PC-3 (cell line): ENCODE measurements around the gene DRG2. TPM values are rescaled to one million over a fixed set of nuclear protein-coding genes. Genes with fewer than 3 reads are reported as not detected.

Experiments used
- ATAC-seq: fragments of 200-7000 bp; cut with Tn5 transposase; 2 replicates; pipeline ENCODE4 v1.9.1; 2020; ENCODE audit warnings: mild to moderate bottlenecking, moderate library complexity
- BruUV-seq: library from RNA; stranded (reverse); fragments of 400-500 nt; replicated peaks from 2 replicates; lab custom pipeline; 2021; lab: Mats Ljungman, UMichigan
- CTCF ChIA-PET: fragments of 300-600 bp; sonication (Branson Sonifier 250); formaldehyde crosslinking; loops from one replicate; lab custom pipeline; 2022; ENCODE audit warnings: antibody characterized with exemption; lab: Charles Lee
- POLR2A ChIA-PET: fragments of 300-600 bp; sonication (Branson Sonifier 250); formaldehyde crosslinking; loops from one replicate; lab custom pipeline; 2022; ENCODE audit warnings: antibody characterized with exemption; ENCODE audit not compliant: unreplicated experiment; lab: Charles Lee
- DNase-seq: peaks from one replicate; pipeline ENCODE4 v3.0.0-alpha.2; 2015
- H2AFZ ChIP-seq: fragments of 300-600 bp; sonication (generic); 2 replicates; pipeline ENCODE4 v1.6.0; 2016; ENCODE audit warnings: antibody characterized with exemption, low read length
- H3F3A ChIP-seq: fragments of 300-600 bp; sonication (generic); one replicate; pipeline ENCODE4 v1.6.0; 2017; ENCODE audit warnings: antibody characterized with exemption, low read length, control low read depth, mild to moderate bottlenecking; ENCODE audit not compliant: unreplicated experiment
- H3K27ac ChIP-seq: fragments of 300-600 bp; sonication (generic); 2 replicates; pipeline ENCODE4 v1.5.1; 2016; ENCODE audit warnings: mild to moderate bottlenecking, low read length
- H3K27me3 ChIP-seq: fragments of 300-600 bp; sonication (generic); 2 replicates; pipeline ENCODE4 v1.6.1; 2016; ENCODE audit warnings: low read length, mixed read lengths
- H3K36me3 ChIP-seq: fragments of 300-600 bp; sonication (generic); 2 replicates; pipeline ENCODE4 v1.6.1; 2016; ENCODE audit warnings: low read depth, mixed run types, low read length, mixed read lengths
- H3K4me1 ChIP-seq: fragments of 300-600 bp; sonication (generic); 2 replicates; pipeline ENCODE4 v1.5.1; 2016; ENCODE audit warnings: low read length; ENCODE audit not compliant: insufficient read depth
- H3K4me2 ChIP-seq: fragments of 300-600 bp; sonication (generic); 2 replicates; pipeline ENCODE4 v1.6.0; 2016; ENCODE audit warnings: low read length
- H3K4me3 ChIP-seq: fragments of 300-600 bp; sonication (generic); 2 replicates; pipeline ENCODE4 v1.5.1; 2016; ENCODE audit warnings: mild to moderate bottlenecking, low read length, mixed read lengths
- H3K79me2 ChIP-seq: fragments of 300-600 bp; sonication (generic); 2 replicates; pipeline ENCODE4 v1.6.1; 2017; ENCODE audit warnings: low read length, mixed read lengths
- H3K9ac ChIP-seq: fragments of 300-600 bp; sonication (generic); 2 replicates; pipeline ENCODE4 v1.6.0; 2016; ENCODE audit warnings: mild to moderate bottlenecking, low read length
- H3K9me2 ChIP-seq: fragments of 300-600 bp; sonication (generic); replicated peaks from 2 replicates; pipeline ENCODE4 v1.6.1; 2016; ENCODE audit warnings: mixed run types, low read length, mixed read lengths
- H3K9me3 ChIP-seq: fragments of 300-600 bp; sonication (generic); 2 replicates; pipeline ENCODE4 v1.6.1; 2016; ENCODE audit warnings: low read length, mixed read lengths
- H4K20me1 ChIP-seq: fragments of 300-600 bp; sonication (generic); 2 replicates; pipeline ENCODE4 v1.6.1; 2016; ENCODE audit warnings: low read length, mixed read lengths
- CTCF ChIP-seq: fragments of 300-600 bp; sonication (generic); conservative IDR thresholded peaks from 2 replicates; pipeline ENCODE4 v1.5.1; 2017; ENCODE audit warnings: antibody characterized with exemption, low read depth, mild to moderate bottlenecking, low read length
- EZH2 ChIP-seq: fragments of 300-600 bp; sonication (generic); IDR thresholded peaks from one replicate; pipeline ENCODE4 v1.6.1; 2017; ENCODE audit warnings: antibody characterized with exemption, mild to moderate bottlenecking, low read length; ENCODE audit not compliant: unreplicated experiment
- EZH2phosphoT487 ChIP-seq: fragments of 300-600 bp; sonication (generic); IDR thresholded peaks from 2 replicates; pipeline ENCODE4 v1.6.1; 2018; ENCODE audit warnings: mild to moderate bottlenecking, antibody characterized with exemption, low read length, borderline replicate concordance
- intact Hi-C: fragments of 100-400 bp; cut with micrococcal nuclease; formaldehyde crosslinking; loops from 2 replicates; pipeline ENCODE4 v1.9.0; 2023
- total RNA-seq: library from RNA; depleted of rRNA; stranded (reverse); fragments of >200 nt; gene quantifications from 2 replicates; pipeline ENCODE4 v1.2.3, GENCODE V29; 2014

DRG2 gene
- total RNA-seq, 1 experiment from 2014 or later: 102 TPM

DNA sequence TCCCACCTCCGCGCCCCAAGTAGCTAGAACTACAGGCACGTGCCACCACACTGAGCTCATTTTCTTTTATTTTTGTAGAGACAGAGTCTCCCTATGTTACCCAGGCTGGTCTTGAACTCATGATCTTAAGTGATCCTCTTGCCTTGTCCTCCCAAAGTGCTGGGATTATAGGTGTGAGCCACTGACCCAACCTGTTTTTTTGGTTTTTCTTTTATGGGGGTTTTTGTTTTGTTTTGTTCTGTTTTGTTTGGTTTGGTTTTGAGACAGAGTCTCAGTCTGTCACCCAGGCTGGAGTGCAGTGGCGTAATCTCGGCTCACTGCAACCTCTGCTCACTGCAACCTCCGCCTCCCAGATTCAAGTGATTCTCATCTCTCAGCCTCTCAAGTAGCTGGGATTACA lies 32.2 kb upstream of the DRG2 start:
- peaks cover 9% of the 10 kb centered on the region; the same call in 1 of the 2 replicates for H3K36me3 ChIP-seq
- no peak for TF ChIP-seq CTCF
- TF ChIP-seq EZH2: no peak
- TF ChIP-seq EZH2phosphoT487: no peak
- POLR2A ChIA-PET: no interaction called here

GRCh38 chr17:18056214-18056613 lies 31.5 kb upstream of the DRG2 start:
- ChIA-PET POLR2A (no interaction called here), CTCF (no interaction called here)
- Histone ChIP-seq H3K4me2 (no peak overlapping the region), H4K20me1 (no peaks in the 10 kb centered on the region), H3K36me3 (peaks cover 9% of the 10 kb centered on the region; the same call in 1 of the 2 replicates), H2AFZ (no peak overlapping the region), H3K27me3 (no peaks in the 10 kb centered on the region), H3K9me2 (no peaks in the 10 kb centered on the region), H3F3A (no peaks in the 10 kb centered on the region), H3K9me3 (no peaks in the 10 kb centered on the region), H3K4me1 (no peaks in the 10 kb centered on the region), H3K79me2 (no peaks in the 10 kb centered on the region), H3K4me3 (no peak overlapping the region), H3K27ac (no peak overlapping the region), H3K9ac (no peak overlapping the region)
- ATAC-seq (no peak), DNase-seq (no peak)
- BruUV-seq: no TSS peak
- intact Hi-C loops: no loop called here
- TF ChIP-seq CTCF (peak; percentile 23; the same call in 1 of the 2 replicates), EZH2phosphoT487 (no peak), EZH2 (no peak)

More for the DNA sequence above, 32.2 kb upstream of the DRG2 start:
- Histone ChIP-seq H3F3A (no peaks in the 10 kb centered on the region), H2AFZ (no peak overlapping the region), H3K9me3 (no peaks in the 10 kb centered on the region), H3K79me2 (no peaks in the 10 kb centered on the region), H3K9me2 (no peaks in the 10 kb centered on the region), H4K20me1 (no peaks in the 10 kb centered on the region), H3K4me3 (no peak overlapping the region), H3K4me2 (no peak overlapping the region), H3K27me3 (no peaks in the 10 kb centered on the region), H3K4me1 (no peaks in the 10 kb centered on the region), H3K27ac (no peak overlapping the region), H3K9ac (no peak overlapping the region)
- CTCF ChIA-PET: no interaction called here
- ATAC-seq: no peak
- DNase-seq: peak; percentile 37
- no TSS peak for BruUV-seq
- intact Hi-C loops: no loop called here

DNA sequence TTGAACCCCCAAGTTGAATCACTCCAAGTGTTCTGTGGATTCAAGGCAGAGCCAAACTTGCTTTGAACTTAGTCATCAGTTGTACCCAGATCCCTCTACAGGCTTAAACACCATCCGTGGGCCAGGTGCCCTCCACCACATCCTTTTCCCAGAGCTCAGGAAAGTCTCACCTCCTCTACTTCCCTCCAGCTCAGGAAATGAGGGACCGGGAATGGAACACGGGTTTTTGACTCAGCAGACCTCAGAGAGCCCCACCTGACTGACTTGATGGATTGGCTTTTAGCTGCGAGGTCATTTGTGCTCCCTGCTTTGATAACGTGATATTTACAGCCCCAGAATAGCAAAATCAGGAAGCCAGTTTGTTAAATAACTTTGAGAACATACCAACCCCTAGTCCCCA lies 28.5 kb upstream of the DRG2 start:
- POLR2A ChIA-PET: no interaction called here
- Histone ChIP-seq H3K79me2 (no peaks in the 10 kb centered on the region), H3K27me3 (no peaks in the 10 kb centered on the region), H3K9me2 (no peaks in the 10 kb centered on the region), H3K4me2 (no peak overlapping the region), H3F3A (no peaks in the 10 kb centered on the region), H3K27ac (no peak overlapping the region), H3K36me3 (peaks cover 11% of the 10 kb centered on the region; the same call in 1 of the 2 replicates), H4K20me1 (no peaks in the 10 kb centered on the region), H3K9ac (no peak overlapping the region), H2AFZ (no peak overlapping the region), H3K4me3 (no peak overlapping the region), H3K4me1 (no peaks in the 10 kb centered on the region), H3K9me3 (no peaks in the 10 kb centered on the region)
- no peak for ATAC-seq
- peak; percentile 17 for DNase-seq
- no peak for TF ChIP-seq CTCF
- no peak for TF ChIP-seq EZH2phosphoT487
- TF ChIP-seq EZH2: no peak
- BruUV-seq: no TSS peak
- CTCF ChIA-PET: no interaction called here
- intact Hi-C loops: no loop called here
